ENCODE results near the gene PPME1. TPM values are rescaled to one million over a fixed set of nuclear protein-coding genes. Genes with fewer than 3 reads are reported as not detected.
"Not testable (repeated sequence)": the region's sequence is repeated elsewhere in the genome, so short reads cannot be mapped to it uniquely, and the experiment has no call there.

PPME1 gene
- 38.7 TPM for total RNA-seq

GRCh38 chr11:74170694-74171629 lies at the start of gene PPME1, which contains the start of gene C2CD3:
Gene PPME1, plus strand, starts transcription at chr11:74171289. Its CDS starts 133 bp downstream, at chr11:74171422.
Gene C2CD3, minus strand, starts transcription at chr11:74171002. Its CDS starts 210 bp downstream, at chr11:74170792.
- peak; percentile 98 for ATAC-seq

- no peak for ATAC-seq
These were observed 49.3 kb upstream of the PPME1 start for GRCh38 chr11:74121804-74122203.

- no peak for ATAC-seq
These were observed 48.1 kb upstream of the PPME1 start for GRCh38 chr11:74123008-74123448.

GRCh38 chr11:74129121-74129520 lies 42.0 kb upstream of the PPME1 start:
- ATAC-seq = not testable (repeated sequence)

GRCh38 chr11:74132833-74133232 lies 38.3 kb upstream of the PPME1 start:
- ATAC-seq = no peak

- no peak for ATAC-seq
These were observed 37.7 kb upstream of the PPME1 start for GRCh38 chr11:74133436-74133835.

GRCh38 chr11:74134661-74135060 lies 36.4 kb upstream of the PPME1 start:
- ATAC-seq = no peak

- ATAC-seq = no peak
These were observed 35.8 kb upstream of the PPME1 start for GRCh38 chr11:74135127-74135840.

GRCh38 chr11:74138021-74138420 lies 33.1 kb upstream of the PPME1 start:
- peak; percentile 63 for ATAC-seq

GRCh38 chr11:74138572-74138971 lies 32.5 kb upstream of the PPME1 start:
- peak; percentile 94 for ATAC-seq

- no peak for ATAC-seq
These were observed 31.8 kb upstream of the PPME1 start for GRCh38 chr11:74139151-74139918.

GRCh38 chr11:74139919-74140431 lies 31.1 kb upstream of the PPME1 start:
- not testable (repeated sequence) for ATAC-seq

GRCh38 chr11:74141241-74141695 lies 29.8 kb upstream of the PPME1 start:
- ATAC-seq = peak; percentile 53

- no peak for ATAC-seq
These were observed 29.2 kb upstream of the PPME1 start for GRCh38 chr11:74141908-74142307.

- no peak for ATAC-seq
These were observed 28.5 kb upstream of the PPME1 start for GRCh38 chr11:74142624-74143023.

GRCh38 chr11:74144592-74144991 lies 26.5 kb upstream of the PPME1 start:
- no peak for ATAC-seq

GRCh38 chr11:74147199-74147929 lies 23.7 kb upstream of the PPME1 start:
- no peak for ATAC-seq

GRCh38 chr11:74153224-74153623 lies 17.9 kb upstream of the PPME1 start:
- ATAC-seq = no peak

GRCh38 chr11:74154620-74155281 lies 16.3 kb upstream of the PPME1 start:
- no peak for ATAC-seq

GRCh38 chr11:74157169-74157568 lies 13.9 kb upstream of the PPME1 start:
- no peak for ATAC-seq

GRCh38 chr11:74159642-74160041 lies 11.4 kb upstream of the PPME1 start:
- no peak for ATAC-seq

All from esophagus mucosa (tissue), 1 donor.